ENCODE measurements around the gene SETD3.

SETD3 gene

GRCh38 chr14:99361596-99362215, 119.0 kb downstream of the SETD3 start:
- Histone ChIP-seq H3K27ac (ENCODE audit: low read length) (no peak overlapping the region), H3K9me3 (ENCODE audit: control insufficient read depth, insufficient read depth, low read length) (no peaks in the 10 kb centered on the region), H3K4me3 (ENCODE audit: low read length) (no peak overlapping the region), H3K27me3 (ENCODE audit: control insufficient read depth, insufficient read depth, low read length) (no peaks in the 10 kb centered on the region), H3K36me3 (ENCODE audit: control insufficient read depth, insufficient read depth, low read length) (no peaks in the 10 kb centered on the region), H3K4me1 (ENCODE audit: control insufficient read depth, insufficient read depth, low read length) (no peaks in the 10 kb centered on the region)
- no CpG with 5 or more reads among the region's 21 CpGs for WGBS (ENCODE audit: insufficient coverage, insufficient read length)
- no peak for DNase-seq (ENCODE audit: low read depth, low spot score)

GRCh38 chr14:99360774-99361595, 119.7 kb downstream of the SETD3 start:
- no peaks in the 10 kb centered on the region for H3K36me3 ChIP-seq (ENCODE audit: control insufficient read depth, insufficient read depth, low read length)
- no peak for DNase-seq (ENCODE audit: low read depth, low spot score)
- no peak overlapping the region for H3K27ac ChIP-seq (ENCODE audit: low read length)
- H3K9me3 ChIP-seq (ENCODE audit: control insufficient read depth, insufficient read depth, low read length), result no peaks in the 10 kb centered on the region
- H3K27me3 ChIP-seq (ENCODE audit: control insufficient read depth, insufficient read depth, low read length), result no peaks in the 10 kb centered on the region
- no CpG with 5 or more reads among the region's 24 CpGs for WGBS (ENCODE audit: insufficient coverage, insufficient read length)
- H3K4me3 ChIP-seq (ENCODE audit: low read length), result no peak overlapping the region
- H3K4me1 ChIP-seq (ENCODE audit: control insufficient read depth, insufficient read depth, low read length), result no peaks in the 10 kb centered on the region

GRCh38 chr14:99359906-99360305, 120.8 kb downstream of the SETD3 start:
- Histone ChIP-seq H3K4me1 (ENCODE audit: control insufficient read depth, insufficient read depth, low read length) (no peaks in the 10 kb centered on the region), H3K36me3 (ENCODE audit: control insufficient read depth, insufficient read depth, low read length) (no peaks in the 10 kb centered on the region), H3K27me3 (ENCODE audit: control insufficient read depth, insufficient read depth, low read length) (no peaks in the 10 kb centered on the region), H3K27ac (ENCODE audit: low read length) (no peak overlapping the region), H3K9me3 (ENCODE audit: control insufficient read depth, insufficient read depth, low read length) (no peaks in the 10 kb centered on the region), H3K4me3 (ENCODE audit: low read length) (no peak overlapping the region)
- WGBS (ENCODE audit: insufficient coverage, insufficient read length), result no CpG with 5 or more reads among the region's 5 CpGs
- DNase-seq (ENCODE audit: low read depth, low spot score), result no peak

- H3K9me3 ChIP-seq (ENCODE audit: control insufficient read depth, insufficient read depth, low read length), result no peaks in the 10 kb centered on the region
- no peak overlapping the region for H3K4me3 ChIP-seq (ENCODE audit: low read length)
- H3K4me1 ChIP-seq (ENCODE audit: control insufficient read depth, insufficient read depth, low read length), result no peaks in the 10 kb centered on the region
- WGBS (ENCODE audit: insufficient coverage, insufficient read length), result no CpG with 5 or more reads among the region's 12 CpGs
- H3K36me3 ChIP-seq (ENCODE audit: control insufficient read depth, insufficient read depth, low read length), result no peaks in the 10 kb centered on the region
- no peak for DNase-seq (ENCODE audit: low read depth, low spot score)
- no peaks in the 10 kb centered on the region for H3K27me3 ChIP-seq (ENCODE audit: control insufficient read depth, insufficient read depth, low read length)
- H3K27ac ChIP-seq (ENCODE audit: low read length), result no peak overlapping the region
Observed at GRCh38 chr14:99357916-99358390, 122.7 kb downstream of the SETD3 start.

- Histone ChIP-seq H3K4me3 (ENCODE audit: low read length) (no peak overlapping the region), H3K9me3 (ENCODE audit: control insufficient read depth, insufficient read depth, low read length) (no peaks in the 10 kb centered on the region), H3K27ac (ENCODE audit: low read length) (no peak overlapping the region), H3K4me1 (ENCODE audit: control insufficient read depth, insufficient read depth, low read length) (no peaks in the 10 kb centered on the region), H3K36me3 (ENCODE audit: control insufficient read depth, insufficient read depth, low read length) (no peaks in the 10 kb centered on the region), H3K27me3 (ENCODE audit: control insufficient read depth, insufficient read depth, low read length) (no peaks in the 10 kb centered on the region)
- DNase-seq (ENCODE audit: low read depth, low spot score), result no peak
- WGBS (ENCODE audit: insufficient coverage, insufficient read length), result no CpG with 5 or more reads among the region's 15 CpGs
Observed at GRCh38 chr14:99357151-99357915, 123.3 kb downstream of the SETD3 start.

GRCh38 chr14:99356031-99356608, 124.5 kb downstream of the SETD3 start:
- no peak for DNase-seq (ENCODE audit: low read depth, low spot score)
- no peaks in the 10 kb centered on the region for H3K9me3 ChIP-seq (ENCODE audit: control insufficient read depth, insufficient read depth, low read length)
- no peak overlapping the region for H3K4me3 ChIP-seq (ENCODE audit: low read length)
- no peaks in the 10 kb centered on the region for H3K27me3 ChIP-seq (ENCODE audit: control insufficient read depth, insufficient read depth, low read length)
- H3K36me3 ChIP-seq (ENCODE audit: control insufficient read depth, insufficient read depth, low read length), result no peaks in the 10 kb centered on the region
- H3K27ac ChIP-seq (ENCODE audit: low read length), result no peak overlapping the region
- no peaks in the 10 kb centered on the region for H3K4me1 ChIP-seq (ENCODE audit: control insufficient read depth, insufficient read depth, low read length)
- no CpG with 5 or more reads among the region's 15 CpGs for WGBS (ENCODE audit: insufficient coverage, insufficient read length)

GRCh38 chr14:99354166-99354875, 126.3 kb downstream of the SETD3 start:
- H3K36me3 ChIP-seq (ENCODE audit: control insufficient read depth, insufficient read depth, low read length), result no peaks in the 10 kb centered on the region
- H3K27me3 ChIP-seq (ENCODE audit: control insufficient read depth, insufficient read depth, low read length), result no peaks in the 10 kb centered on the region
- H3K9me3 ChIP-seq (ENCODE audit: control insufficient read depth, insufficient read depth, low read length), result no peaks in the 10 kb centered on the region
- no peak overlapping the region for H3K27ac ChIP-seq (ENCODE audit: low read length)
- H3K4me3 ChIP-seq (ENCODE audit: low read length), result no peak overlapping the region
- no peak for DNase-seq (ENCODE audit: low read depth, low spot score)
- H3K4me1 ChIP-seq (ENCODE audit: control insufficient read depth, insufficient read depth, low read length), result no peaks in the 10 kb centered on the region
- WGBS (ENCODE audit: insufficient coverage, insufficient read length), result no CpG with 5 or more reads among the region's 7 CpGs

GRCh38 chr14:99352688-99353280, 127.9 kb downstream of the SETD3 start:
- H3K36me3 ChIP-seq (ENCODE audit: control insufficient read depth, insufficient read depth, low read length), result no peaks in the 10 kb centered on the region
- no peak for DNase-seq (ENCODE audit: low read depth, low spot score)
- no peak overlapping the region for H3K4me3 ChIP-seq (ENCODE audit: low read length)
- no peaks in the 10 kb centered on the region for H3K4me1 ChIP-seq (ENCODE audit: control insufficient read depth, insufficient read depth, low read length)
- H3K27me3 ChIP-seq (ENCODE audit: control insufficient read depth, insufficient read depth, low read length), result no peaks in the 10 kb centered on the region
- WGBS (ENCODE audit: insufficient coverage, insufficient read length), result no CpG with 5 or more reads among the region's 26 CpGs
- no peaks in the 10 kb centered on the region for H3K9me3 ChIP-seq (ENCODE audit: control insufficient read depth, insufficient read depth, low read length)
- H3K27ac ChIP-seq (ENCODE audit: low read length), result no peak overlapping the region

- H3K4me3 ChIP-seq (ENCODE audit: low read length), result no peak overlapping the region
- H3K36me3 ChIP-seq (ENCODE audit: control insufficient read depth, insufficient read depth, low read length), result no peaks in the 10 kb centered on the region
- H3K9me3 ChIP-seq (ENCODE audit: control insufficient read depth, insufficient read depth, low read length), result no peaks in the 10 kb centered on the region
- no peak overlapping the region for H3K27ac ChIP-seq (ENCODE audit: low read length)
- no peak for DNase-seq (ENCODE audit: low read depth, low spot score)
- no peaks in the 10 kb centered on the region for H3K27me3 ChIP-seq (ENCODE audit: control insufficient read depth, insufficient read depth, low read length)
- no peaks in the 10 kb centered on the region; the same call in 1 of the 2 replicates for H3K4me1 ChIP-seq (ENCODE audit: control insufficient read depth, insufficient read depth, low read length)
- no CpG with 5 or more reads among the region's 14 CpGs for WGBS (ENCODE audit: insufficient coverage, insufficient read length)
Observed at GRCh38 chr14:99351166-99352007, 129.3 kb downstream of the SETD3 start.

All from iPS DF 6.9 (cell line).